IPS-NIHi7 (cell line): ENCODE data around the gene NLRP3.
"Not testable (repeated sequence)": the region's sequence is repeated elsewhere in the genome, so short reads cannot be mapped to it uniquely, and the experiment has no call there.

Source experiments
- DNase-seq: peaks from one replicate; pipeline ENCODE4 v3.0.0; 2012; ENCODE audit warnings: mixed read lengths; ENCODE audit errors: extremely low spot score

Gene NLRP3

DNA sequence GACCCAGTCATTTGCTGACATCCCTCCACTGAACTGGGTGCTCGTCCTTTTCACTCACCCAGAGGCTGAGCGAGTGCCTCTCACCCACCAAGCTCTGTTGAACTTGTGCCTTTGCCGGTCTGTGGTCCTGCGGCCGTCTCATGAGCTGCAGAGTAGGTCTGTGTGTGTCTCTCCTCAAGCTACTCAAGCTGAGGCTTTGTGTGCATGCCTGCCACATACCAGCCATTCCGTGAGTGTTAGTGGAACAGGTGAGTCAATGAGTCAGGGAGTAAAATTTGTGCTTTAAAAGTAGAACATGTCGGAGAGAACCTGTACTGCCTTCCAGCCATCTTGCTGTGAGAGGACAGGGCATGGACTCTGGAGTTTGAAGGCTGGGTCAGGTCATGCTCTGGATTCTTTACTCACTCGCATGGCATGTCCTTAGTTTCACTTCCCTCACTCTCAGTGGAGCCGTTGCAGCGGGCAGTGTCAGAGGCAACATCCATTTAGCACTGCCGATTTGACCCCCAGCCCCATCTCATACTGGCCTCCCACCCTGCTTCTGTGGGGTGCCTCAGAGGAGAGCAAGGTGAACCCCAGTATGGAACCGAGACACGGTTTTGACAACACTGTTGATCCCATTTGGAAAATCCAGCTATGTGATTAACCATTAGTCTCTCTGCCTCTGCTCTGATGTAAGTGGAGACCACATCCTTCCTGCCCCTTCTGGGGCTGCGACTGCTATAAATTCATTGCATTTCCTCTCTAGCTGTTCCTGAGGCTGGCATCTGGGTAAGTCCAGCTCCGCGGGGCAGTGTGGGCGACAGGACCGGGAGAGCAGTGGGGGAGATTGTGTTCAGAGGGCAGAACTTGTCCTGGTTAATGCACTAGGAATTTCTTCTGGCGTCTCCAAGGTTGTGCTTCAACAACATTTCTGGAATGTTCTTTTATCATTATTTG, at the start of gene NLRP3:
Gene NLRP3 (plus strand): TSS at position 751 of the 939 bp plus-strand sequence. CDS start 2,628 bp downstream, outside the sequence.
- no peak for DNase-seq

DNA sequence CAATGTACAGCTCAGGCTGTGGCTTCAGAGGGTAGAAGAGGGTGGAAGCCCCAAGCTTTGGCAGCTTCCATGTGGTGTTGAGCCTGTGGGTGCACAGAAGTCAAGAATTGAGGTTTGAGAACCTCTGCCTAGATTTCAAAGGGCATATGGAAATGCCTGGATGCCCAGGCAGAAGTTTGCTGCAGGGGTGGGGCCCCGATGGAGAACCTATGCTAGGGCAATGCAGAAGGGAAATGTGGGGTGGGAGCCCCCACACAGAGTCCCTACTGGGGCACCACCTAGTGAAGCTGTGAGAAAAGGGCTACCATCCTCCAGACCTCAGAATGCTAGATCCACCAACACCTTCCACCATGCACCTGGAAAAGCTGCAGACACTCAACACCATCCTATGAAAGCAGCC, 49.6 kb upstream of the NLRP3 start:
- not testable (repeated sequence) for DNase-seq

DNA sequence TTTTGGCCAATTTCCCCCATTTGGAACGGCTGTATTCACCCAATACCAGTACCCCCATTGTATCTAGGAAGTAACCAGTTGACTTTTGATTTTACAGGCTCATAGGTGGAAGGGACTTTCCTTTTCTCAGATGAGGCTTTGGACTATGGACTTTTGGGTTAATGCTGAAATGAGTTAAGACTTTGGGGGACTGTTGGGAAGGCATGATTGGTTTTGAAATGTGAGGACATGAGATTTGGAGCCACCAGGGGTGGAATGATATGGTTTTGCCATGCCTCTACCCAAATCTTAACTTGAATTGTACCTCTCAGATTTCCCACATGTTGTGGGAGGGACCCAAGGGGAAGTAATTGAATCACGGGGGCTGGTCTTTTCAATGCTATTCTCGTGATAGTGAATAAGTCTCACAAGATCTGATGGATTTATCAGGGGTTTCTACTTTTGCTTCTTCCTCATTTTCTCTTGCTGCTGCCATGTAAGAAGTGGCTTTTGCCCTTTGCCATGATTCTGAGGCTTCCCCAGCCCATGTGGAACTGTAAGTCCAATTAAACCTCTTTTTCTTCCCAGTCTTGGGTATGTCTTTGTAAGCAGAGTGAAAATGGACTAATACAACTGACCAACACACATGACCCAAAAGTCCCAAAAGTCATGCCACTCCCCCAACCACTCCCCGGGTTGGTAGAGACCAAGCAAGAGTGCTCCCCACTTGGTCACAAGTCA, 48.9 kb upstream of the NLRP3 start:
- DNase-seq: no peak

DNA sequence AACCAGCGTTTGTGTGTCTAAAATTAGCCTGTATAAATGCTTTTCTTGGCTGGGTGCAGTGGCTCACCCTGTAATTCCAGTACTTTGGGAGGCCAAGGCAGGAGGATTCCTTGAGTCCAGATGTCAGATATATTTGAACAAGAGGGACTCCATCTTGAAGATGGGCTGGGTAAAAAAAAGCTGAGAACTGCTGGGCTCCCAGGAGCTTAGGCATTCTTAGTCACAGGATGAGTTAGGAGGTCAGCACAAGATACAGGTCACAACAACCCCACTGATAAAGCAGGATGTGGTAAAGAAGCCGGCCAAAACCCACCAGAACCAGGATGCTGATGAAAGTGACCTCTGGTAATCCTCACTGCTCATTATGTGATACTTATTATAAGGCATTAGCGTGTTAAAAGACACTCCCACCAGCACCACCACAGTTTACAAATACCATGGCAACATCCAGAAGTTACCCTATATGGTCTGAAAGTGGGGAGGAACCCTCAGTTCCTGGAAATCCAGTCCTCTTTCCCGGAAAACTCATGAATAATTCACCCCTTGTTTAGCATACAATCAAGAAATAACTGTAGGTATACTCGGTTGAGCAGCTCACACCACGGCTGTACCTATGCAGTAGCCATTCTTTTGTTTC, 48.1 kb upstream of the NLRP3 start:
- DNase-seq: no peak

DNA sequence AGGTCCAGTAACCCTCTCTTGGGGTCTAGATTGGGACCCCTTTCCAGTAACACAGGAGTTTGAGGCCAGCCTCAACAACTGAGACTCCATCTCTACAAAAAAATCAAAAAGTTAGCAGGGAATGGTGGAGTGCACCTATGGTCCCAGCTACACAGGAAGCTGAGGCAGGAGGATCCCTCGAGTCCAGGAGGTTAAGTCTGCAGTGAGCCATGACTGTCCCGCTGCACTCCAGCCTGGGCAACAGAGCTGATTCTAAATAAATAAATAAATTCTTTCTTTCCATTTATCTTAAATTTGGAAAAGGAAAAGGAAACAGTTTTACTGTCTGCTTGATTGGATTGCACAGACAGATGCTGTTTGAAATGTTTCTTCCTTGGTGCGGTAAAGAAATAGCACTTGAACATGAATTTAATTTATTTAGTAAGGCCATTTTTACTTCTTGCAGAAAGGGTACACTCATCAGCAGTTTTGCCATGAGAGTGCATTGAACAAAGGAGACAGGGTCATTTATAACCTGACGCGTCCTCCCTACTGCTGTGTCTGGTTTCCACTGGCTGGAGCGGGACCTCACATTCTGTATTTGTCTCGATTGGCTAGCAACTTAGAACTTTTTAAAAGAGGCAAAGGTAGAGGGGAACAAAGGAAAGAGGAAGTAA, 47.4 kb upstream of the NLRP3 start:
- DNase-seq: no peak

DNA sequence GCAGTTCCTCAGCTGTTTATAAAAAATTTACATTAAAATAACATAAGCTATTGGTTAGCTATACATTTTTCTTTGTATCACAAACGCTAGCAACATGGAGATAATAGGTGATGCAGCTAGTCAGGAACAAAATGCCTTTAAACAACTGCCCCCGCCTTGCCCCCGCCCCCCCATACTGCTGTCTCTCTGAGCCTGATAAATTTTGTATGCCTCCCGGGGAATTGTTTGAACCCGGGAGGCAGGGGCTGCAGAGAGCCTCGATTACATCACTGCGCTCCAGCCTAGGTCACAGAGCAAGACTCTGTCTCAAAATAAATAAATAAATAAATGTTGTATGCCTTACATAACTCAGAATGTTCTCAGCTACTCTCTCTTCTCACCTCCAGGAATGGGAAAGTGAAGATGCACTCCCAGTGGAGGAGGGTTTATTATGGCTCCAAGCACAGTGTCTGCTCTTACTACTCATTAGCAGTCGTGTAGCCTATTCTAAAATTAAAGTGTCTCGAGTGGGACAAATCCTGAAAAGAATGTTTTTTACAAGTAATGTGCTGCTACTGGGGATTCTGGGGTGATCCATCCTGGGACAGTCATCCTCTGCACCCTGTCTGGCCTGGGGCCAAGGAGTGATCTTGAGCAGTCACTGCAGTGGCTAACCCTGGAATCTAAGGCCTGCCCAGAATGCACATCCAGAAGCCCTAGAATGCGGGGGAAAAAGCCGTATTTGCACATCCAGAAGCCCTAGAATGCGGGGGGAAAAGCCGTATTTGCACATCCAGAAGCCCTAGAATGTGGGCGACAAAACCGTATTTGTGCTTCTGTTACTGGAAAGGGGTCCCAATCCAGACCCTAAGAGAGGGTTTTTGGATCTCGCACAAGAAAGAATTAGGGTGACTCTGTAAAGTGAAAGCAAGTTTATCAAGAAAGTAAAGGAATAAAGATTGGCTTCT, 44.9 kb upstream of the NLRP3 start:
- DNase-seq: no peak

DNA sequence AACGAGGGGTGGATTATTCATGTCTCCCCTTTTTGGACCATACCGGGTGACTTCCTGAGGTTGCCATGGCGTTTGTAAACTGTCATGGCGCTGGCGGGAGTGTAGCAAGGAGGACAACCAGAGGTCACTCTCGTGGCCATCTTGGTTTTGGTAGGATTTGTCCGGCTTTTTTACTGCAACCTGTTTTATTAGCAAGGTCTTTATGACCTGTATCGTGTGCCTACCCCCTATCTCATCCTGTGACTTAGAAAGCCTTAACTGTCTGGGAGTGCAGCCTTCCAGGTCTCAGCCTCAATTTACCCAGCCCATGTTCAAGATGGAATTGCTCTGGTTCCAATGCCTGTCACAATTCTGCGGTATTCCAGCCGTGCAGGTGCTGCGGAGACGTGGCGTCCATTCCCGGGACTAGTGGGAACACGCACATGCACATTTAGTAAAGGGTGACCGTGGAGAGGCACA, 44.1 kb upstream of the NLRP3 start:
- no peak for DNase-seq

DNA sequence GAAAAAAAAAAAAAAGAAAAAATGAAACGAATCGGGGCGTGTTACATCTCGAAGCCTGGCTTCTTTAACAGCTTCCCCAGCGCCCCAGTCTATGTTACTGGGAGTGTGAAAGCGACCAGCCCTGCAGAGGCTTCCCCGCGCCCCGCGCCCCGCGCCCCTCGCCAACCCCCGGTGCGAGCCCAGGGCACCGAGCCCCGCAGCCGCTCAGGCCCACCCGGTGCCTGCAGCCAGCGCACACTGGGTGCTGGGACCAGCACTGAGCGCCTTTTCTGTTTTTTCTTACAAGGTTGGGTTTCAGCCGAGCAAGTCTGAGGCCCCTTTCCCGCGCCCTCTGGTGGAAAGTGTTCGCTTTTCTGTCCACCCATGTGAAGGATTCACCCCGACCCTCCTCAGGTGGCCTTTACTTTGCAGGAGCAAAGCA, 42.2 kb upstream of the NLRP3 start:
- DNase-seq: peak; percentile 64

DNA sequence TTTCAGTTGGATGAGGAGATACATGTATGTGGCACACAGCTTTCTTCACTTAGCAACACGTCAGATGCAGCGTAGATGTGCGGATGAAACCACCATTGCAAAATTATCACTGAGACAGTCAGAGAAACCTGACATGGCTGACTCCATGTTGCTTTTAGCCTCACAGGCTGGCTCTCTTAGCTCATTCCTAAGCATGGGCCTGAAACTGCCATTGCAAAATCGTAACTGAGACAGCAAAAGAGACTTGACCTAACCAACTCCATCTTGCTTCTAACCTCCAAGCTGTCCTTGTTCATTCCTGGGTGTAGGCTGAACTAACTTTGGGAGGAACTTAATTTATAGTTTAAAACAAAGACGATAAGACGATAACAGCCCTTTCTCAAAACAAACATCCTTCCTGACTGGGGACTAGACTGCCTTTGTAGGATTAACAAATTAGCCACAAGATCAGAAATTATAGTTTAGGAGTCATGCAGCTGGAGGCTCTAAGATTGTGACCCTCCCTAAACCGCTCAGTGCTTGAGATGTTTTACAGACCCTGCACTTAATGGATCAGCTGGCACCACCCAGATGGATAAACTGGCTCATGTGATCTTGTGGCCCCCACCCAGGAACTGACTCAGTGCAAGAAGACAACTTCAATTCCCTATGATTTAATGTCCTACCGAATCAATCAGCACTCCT, 41.2 kb upstream of the NLRP3 start:
- DNase-seq: not testable (repeated sequence)

DNA sequence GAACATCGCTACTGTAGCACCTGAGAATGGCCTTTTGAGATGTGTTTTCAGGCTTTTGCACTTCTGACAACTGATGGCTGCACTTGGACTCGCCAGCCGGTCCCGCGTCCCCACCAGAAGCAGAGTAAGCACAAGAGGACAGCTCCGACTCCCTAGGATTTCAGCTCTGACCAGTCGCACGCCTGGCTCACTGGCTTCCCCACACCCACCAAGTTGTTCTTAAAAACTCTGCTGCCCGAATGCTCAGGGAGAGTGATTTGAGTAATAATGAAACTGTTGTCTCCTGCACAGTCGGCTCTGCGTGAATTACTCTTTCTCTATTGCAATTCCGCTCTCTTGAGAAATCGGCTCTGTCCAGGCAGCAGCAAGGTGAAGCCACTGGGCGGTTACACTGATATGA, 40.2 kb upstream of the NLRP3 start:
- DNase-seq: no peak

DNA sequence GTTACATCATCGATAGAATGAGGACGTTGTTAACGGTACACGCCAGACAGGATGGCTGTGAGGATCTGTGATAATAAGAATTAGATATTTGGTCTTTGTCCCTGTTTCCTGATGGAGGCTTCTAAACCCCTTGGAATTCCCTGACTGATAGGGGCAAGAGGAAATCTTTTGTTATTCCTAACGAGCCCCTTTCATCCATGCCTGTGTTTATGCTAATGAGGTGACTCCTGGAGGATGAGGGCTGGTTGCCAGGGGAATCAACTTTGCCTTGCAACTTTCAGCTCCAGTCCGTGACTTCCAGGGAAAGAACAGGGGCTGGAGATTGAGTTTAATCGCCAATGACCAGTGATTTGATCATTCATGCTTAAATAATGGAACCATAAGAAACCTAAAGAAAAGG, 39.3 kb upstream of the NLRP3 start:
- peak; percentile 63 for DNase-seq

DNA sequence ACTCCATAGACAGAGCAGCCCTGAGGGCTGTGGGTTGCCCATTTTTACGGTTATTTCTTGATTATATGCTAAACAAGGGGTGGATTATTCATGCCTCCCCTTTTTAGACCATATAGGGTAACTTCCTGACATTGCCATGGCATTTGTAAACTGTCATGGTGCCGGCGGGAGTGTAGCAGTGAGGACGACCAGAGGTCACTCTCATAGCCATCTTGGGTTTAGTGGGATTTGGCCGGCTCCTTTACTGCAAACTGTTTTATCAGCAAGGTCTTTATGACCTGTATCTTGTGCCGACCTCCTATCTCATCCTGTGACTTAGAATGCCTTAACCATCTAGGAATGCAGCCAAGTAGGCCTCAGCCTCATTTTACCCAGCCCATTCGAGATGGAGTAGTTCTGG, 38.3 kb upstream of the NLRP3 start:
- DNase-seq: not testable (repeated sequence)

DNA sequence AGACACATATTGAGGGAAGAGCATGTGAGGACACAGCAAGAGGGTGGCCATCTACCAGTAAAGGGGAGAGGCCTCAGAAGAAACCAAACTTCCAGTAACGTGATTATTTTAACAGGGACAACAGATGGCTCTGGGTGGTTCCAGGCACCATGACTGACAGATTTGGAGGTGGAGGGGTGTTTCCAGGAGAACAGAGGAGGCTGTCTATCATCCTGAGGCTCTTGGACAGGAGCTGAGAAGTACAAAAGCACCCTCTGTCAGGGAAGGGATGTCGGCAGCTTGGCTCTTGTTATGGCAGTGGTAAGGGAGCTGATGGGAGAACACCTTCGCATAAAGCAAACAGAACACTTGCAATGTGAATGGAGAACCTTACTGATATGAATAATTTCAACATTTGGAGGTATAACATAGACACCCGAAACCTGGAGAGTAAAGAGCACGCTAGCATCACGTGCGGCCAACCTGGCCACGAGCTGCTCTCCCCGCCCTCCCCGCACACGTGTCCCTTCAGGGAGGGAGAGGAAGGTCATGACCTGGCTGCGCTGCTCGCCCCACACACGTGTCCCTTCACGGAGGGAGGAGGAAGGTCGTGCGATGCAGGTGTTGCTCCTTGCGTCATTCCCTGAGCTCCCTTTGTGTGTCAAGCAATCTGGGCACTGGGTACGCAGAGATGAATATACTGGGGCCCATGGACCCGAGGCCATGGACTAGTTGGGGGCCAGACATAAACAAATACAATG, 37.5 kb upstream of the NLRP3 start:
- no peak for DNase-seq

DNA sequence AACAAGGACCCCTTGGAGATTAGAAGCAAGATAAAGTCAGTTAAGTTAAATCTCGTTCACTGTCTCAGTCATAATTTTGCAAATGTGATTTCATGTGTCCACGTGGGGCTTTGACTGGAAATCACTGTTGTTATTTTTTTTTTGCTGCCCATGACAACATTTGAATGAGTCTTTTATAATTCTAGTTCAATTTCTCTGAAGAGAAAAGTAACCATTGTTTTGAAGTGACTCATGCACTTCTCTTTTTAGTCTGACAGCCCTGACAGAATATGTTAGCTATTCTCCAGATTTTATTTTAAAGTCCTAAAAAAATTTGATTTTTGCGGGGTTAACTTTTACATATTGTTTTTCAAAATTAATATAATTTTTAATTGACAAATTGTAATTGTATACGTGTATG, 30.7 kb upstream of the NLRP3 start:
- no peak for DNase-seq

DNA sequence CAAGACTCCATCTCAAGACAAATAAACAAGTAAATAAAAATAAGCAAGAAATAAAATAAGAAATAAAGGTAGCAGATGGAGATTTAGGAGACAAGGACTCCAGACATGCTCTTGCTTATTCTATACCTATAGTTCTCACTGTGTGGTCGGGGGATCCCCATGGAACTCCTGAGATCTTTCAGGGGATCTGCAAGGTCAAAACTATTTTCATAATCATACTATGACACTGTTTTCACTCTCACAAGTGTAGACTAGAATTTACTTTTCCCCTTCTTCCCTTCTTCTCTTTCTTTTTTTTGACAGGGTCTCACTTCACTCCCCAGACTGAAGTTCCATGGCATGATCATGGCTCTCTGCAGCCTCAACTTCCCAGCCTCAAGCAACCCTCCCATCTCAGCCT, 29.8 kb upstream of the NLRP3 start:
- DNase-seq: no peak

DNA sequence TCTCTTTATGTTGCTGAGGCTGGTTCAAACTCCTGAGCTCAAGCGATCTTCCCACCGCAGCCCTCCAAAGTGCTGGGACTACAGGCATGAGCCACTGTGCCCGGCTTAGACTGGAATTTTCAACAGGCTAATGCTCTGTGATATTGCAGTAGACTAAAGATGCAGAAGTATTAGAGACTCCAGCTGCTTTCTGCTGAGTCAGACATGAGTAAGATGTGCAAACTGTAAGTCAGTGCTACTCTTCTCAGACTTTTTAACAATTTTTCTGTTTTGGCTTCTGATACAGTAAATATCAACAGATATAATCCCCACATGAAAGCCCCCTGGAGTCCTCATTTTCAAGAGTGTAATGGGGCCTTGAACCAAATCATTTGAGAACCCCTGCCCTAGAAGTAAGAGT, 29.3 kb upstream of the NLRP3 start:
- no peak for DNase-seq

DNA sequence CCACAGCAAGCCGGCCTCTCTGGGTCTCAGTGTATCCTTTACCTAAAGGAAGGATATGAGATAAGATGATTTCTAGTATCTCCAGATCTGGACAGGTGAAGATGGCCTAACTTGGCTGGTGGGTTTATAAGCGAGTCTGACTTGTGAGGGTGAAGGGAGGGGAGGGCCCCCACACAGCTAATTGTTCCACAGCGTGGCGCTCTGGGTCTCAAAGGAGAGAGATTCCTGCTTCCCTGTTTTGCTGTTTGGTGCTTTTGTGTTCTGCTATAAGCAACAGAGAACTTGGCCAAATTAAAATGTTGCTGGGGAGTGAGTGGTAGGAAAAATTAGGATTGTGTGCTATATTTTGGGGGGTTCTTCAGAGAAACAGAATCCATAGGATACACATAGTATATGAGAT, 28.9 kb upstream of the NLRP3 start:
- no peak for DNase-seq

DNA sequence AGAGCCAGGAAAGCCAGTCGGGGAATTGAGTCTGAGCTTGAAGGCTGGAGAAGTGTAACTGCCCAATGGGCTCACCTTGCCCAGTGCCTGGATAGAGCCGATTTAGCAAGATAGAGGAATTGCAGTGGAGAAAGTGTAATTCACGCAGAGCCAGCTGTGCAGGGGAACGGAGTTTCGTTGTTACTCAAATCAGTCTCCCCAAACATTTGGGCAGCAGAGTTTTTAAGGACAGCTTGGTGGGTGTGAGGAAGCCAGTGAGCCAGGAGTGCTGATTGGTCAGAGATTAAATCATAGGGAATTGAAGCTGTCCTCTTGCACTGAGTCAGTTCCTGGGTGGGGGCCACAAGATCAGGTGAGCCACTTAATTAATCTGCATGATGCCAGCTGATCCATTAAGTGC, 28.4 kb upstream of the NLRP3 start:
- no peak for DNase-seq

DNA sequence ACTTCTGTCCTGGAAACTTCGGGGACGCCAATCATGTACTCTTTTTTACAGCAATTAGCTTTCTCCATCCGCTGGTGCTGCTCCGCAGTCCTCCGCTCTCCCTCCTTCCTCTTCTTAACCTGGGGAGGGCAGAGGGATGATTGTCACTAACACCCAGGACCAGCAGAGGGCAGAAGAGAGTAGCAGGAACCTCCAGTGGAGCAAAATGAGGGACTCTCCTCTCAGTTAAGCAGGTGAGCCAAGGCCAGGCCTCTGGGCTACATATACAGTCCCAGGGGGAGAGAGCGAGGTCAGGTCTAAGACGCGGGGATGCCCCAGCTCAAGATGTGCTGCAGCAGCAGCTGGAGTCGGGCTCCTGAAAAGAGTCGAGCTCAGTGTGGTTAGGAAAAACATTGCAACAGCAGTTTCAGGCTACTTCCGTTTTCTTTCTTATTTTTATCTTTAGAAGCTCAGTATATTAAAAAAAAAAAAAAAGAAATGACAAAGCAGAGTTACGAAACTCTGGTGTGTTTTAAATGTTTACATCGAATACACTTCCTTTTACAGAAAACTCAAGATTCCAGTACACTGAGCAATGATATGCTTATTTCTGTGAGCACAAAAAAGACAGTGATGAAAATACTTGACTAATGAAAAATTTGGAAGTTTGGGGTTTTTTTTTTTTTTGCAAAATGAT, 25.7 kb upstream of the NLRP3 start:
- peak; percentile 91 for DNase-seq
